HG02973 (cell line): ENCODE results near the gene COPS6.

Source experiments
- ATAC-seq: cut with Tn5 transposase; IDR thresholded peaks from one replicate; pipeline ENCODE4 v1.9.1; 2021; ENCODE audit warnings: moderate library complexity; ENCODE audit not compliant: unreplicated experiment

The COPS6 gene

GRCh38 chr7:100079024-100079560, 9.7 kb upstream of the COPS6 start:
- no peak for ATAC-seq

- ATAC-seq, result no peak
Measured at GRCh38 chr7:100080907-100081534, 7.7 kb upstream of the COPS6 start.

- ATAC-seq, result peak; percentile 70
Measured at GRCh38 chr7:100081535-100082102, 7.2 kb upstream of the COPS6 start, which contains the start of gene ZNF3. TSS of gene ZNF3 (minus strand) at chr7:100081723. CDS start at chr7:100077357, 4,366 bp downstream.

- no peak for ATAC-seq
Measured at GRCh38 chr7:100082978-100083377, 5.8 kb upstream of the COPS6 start.

GRCh38 chr7:100085515-100085914, 3.3 kb upstream of the COPS6 start:
- ATAC-seq, result no peak

- no peak for ATAC-seq
Measured at GRCh38 chr7:100087055-100087750, 1.6 kb upstream of the COPS6 start.

- no peak for ATAC-seq
Measured at GRCh38 chr7:100088095-100088620, 611 bp upstream of the COPS6 start.

- no peak for ATAC-seq
Measured at GRCh38 chr7:100089458-100090196, 858 bp downstream of the COPS6 start.

GRCh38 chr7:100090527-100091410, 2.0 kb downstream of the COPS6 start:
- no peak for ATAC-seq

- no peak for ATAC-seq
Measured at GRCh38 chr7:100091411-100092181, 2.8 kb downstream of the COPS6 start.

GRCh38 chr7:100093054-100093453, 4.3 kb downstream of the COPS6 start:
- no peak for ATAC-seq

GRCh38 chr7:100093498-100093897, 4.7 kb downstream of the COPS6 start:
- no peak for ATAC-seq

- no peak for ATAC-seq
Measured at GRCh38 chr7:100093925-100094486, 5.2 kb downstream of the COPS6 start.

GRCh38 chr7:100095289-100095688, 6.5 kb downstream of the COPS6 start:
- ATAC-seq, result no peak

GRCh38 chr7:100095704-100096103, 6.9 kb downstream of the COPS6 start:
- no peak for ATAC-seq

- ATAC-seq, result no peak
Measured at GRCh38 chr7:100098913-100099312, 10.1 kb downstream of the COPS6 start.

- no peak for ATAC-seq
Measured at GRCh38 chr7:100099452-100099851, 10.7 kb downstream of the COPS6 start.

GRCh38 chr7:100100420-100101015, 11.7 kb downstream of the COPS6 start:
- peak; percentile 55 for ATAC-seq
